SK-N-SH treated with all-trans-retinoic acid at 6 μM for 48 hours (cell line): ENCODE results near the gene NECAB3.

Source experiments
- ATAC-seq: fragments of 200-7000 bp; cut with Tn5 transposase; 3 replicates; pipeline ENCODE4 v1.9.1; 2020; ENCODE audit warnings: mild to moderate bottlenecking, moderate library complexity
- BACH2 ChIP-seq: fragments of 250-450 bp; sonication (Bioruptor Pico); IDR thresholded peaks from 2 replicates; pipeline ENCODE4 v1.9.0; 2021; ENCODE audit warnings: mild to moderate bottlenecking, borderline replicate concordance
- CREB5 ChIP-seq: fragments of 250-450 bp; sonication (Bioruptor Pico); IDR thresholded peaks from 2 replicates; pipeline ENCODE4 v1.5.1; 2020; ENCODE audit warnings: low read depth, mild to moderate bottlenecking, moderate library complexity
- CSRNP3 ChIP-seq: fragments of 250-450 bp; sonication (Bioruptor Pico); IDR thresholded peaks from 2 replicates; pipeline ENCODE4 v1.5.1; 2021; ENCODE audit warnings: mild to moderate bottlenecking, moderate library complexity
- ESRRG ChIP-seq: fragments of 250-450 bp; sonication (Bioruptor Pico); IDR thresholded peaks from 2 replicates; pipeline ENCODE4 v1.6.1; 2021; ENCODE audit warnings: mild to moderate bottlenecking
- GLIS3 ChIP-seq: fragments of 250-450 bp; sonication (Bioruptor Pico); IDR thresholded peaks from 2 replicates; pipeline ENCODE4 v1.5.0; 2020; ENCODE audit warnings: mild to moderate bottlenecking, moderate library complexity
- ISL1 ChIP-seq: fragments of 250-450 bp; sonication (Bioruptor Pico); IDR thresholded peaks from 2 replicates; pipeline ENCODE4 v2.1.2; 2022; ENCODE audit warnings: mild to moderate bottlenecking, moderate library complexity
- OSR1 ChIP-seq: fragments of 250-450 bp; sonication (Bioruptor Pico); IDR thresholded peaks from 2 replicates; pipeline ENCODE4 v1.8.0; 2022; ENCODE audit warnings: moderate library complexity, mild to moderate bottlenecking, inconsistent platforms
- PATZ1 ChIP-seq: fragments of 250-450 bp; sonication (Bioruptor Pico); IDR thresholded peaks from 2 replicates; pipeline ENCODE4 v1.8.0; 2020; ENCODE audit warnings: mild to moderate bottlenecking, moderate library complexity, borderline replicate concordance
- POU6F1 ChIP-seq: fragments of 250-450 bp; sonication (Bioruptor Pico); IDR thresholded peaks from 2 replicates; pipeline ENCODE4 v1.8.0; 2021; ENCODE audit warnings: low read depth, mild to moderate bottlenecking, moderate library complexity, borderline replicate concordance
- PPARA ChIP-seq: fragments of 250-450 bp; sonication (Bioruptor Pico); IDR thresholded peaks from 2 replicates; pipeline ENCODE4 v1.5.0; 2020; ENCODE audit warnings: mild to moderate bottlenecking, borderline replicate concordance
- RARB ChIP-seq: fragments of 250-450 bp; sonication (Bioruptor Pico); IDR thresholded peaks from 2 replicates; pipeline ENCODE4 v1.8.0; 2021; ENCODE audit warnings: mild to moderate bottlenecking, moderate library complexity
- SNAI2 ChIP-seq: fragments of 250-450 bp; sonication (Bioruptor Pico); IDR thresholded peaks from 2 replicates; pipeline ENCODE4 v1.5.0; 2020; ENCODE audit warnings: mild to moderate bottlenecking, moderate library complexity
- TSHZ2 ChIP-seq: fragments of 250-450 bp; sonication (Bioruptor Pico); IDR thresholded peaks from 2 replicates; pipeline ENCODE4 v1.5.0; 2020; ENCODE audit warnings: mild to moderate bottlenecking, moderate library complexity
- ZC3H10 ChIP-seq: fragments of 250-450 bp; sonication (Bioruptor Pico); IDR thresholded peaks from 2 replicates; pipeline ENCODE4 v1.5.1; 2021; ENCODE audit warnings: mild to moderate bottlenecking, moderate library complexity
- ZFP3 ChIP-seq: fragments of 250-450 bp; sonication (Bioruptor Pico); IDR thresholded peaks from 2 replicates; pipeline ENCODE4 v1.5.0; 2020; ENCODE audit warnings: mild to moderate bottlenecking, moderate library complexity
- ZNF565 ChIP-seq: fragments of 450-650 bp; formaldehyde crosslinking; conservative IDR thresholded peaks from 2 replicates; pipeline ENCODE4 v1.5.0; 2020; ENCODE audit warnings: low read depth, mild to moderate bottlenecking, moderate library complexity
- ZNF70 ChIP-seq: fragments of 450-650 bp; formaldehyde crosslinking; IDR thresholded peaks from 2 replicates; pipeline ENCODE4 v1.5.0; 2020; ENCODE audit warnings: mild to moderate bottlenecking, moderate library complexity

NECAB3 gene

GRCh38 chr20:33654680-33655161 is 19.5 kb downstream of the NECAB3 start (continued):
- TF ChIP-seq TSHZ2 (CRISPR knock-in tag) (no peak), ZNF70 (CRISPR knock-in tag) (no peak), OSR1 (CRISPR knock-in tag) (no peak), PATZ1 (no peak)
- TF ChIP-seq, all 23 proteins: peak for 0

GRCh38 chr20:33653900-33654596 is 20.2 kb downstream of the NECAB3 start:
- TF ChIP-seq OSR1 (CRISPR knock-in tag) (no peak), POU6F1 (CRISPR knock-in tag) (no peak), BACH2 (CRISPR knock-in tag) (no peak), ZC3H10 (CRISPR knock-in tag) (no peak)
- ATAC-seq, result no peak

- no peak for TF ChIP-seq CREB5 (CRISPR knock-in tag)
- no peak for TF ChIP-seq TSHZ2 (CRISPR knock-in tag)
- TF ChIP-seq ZFP3, result no peak
- TF ChIP-seq SNAI2, result no peak
- TF ChIP-seq ESRRG (CRISPR knock-in tag), result no peak
- TF ChIP-seq ZNF565 (CRISPR knock-in tag), result no peak
- TF ChIP-seq ZNF70 (CRISPR knock-in tag), result no peak
- TF ChIP-seq RARB (CRISPR knock-in tag), result no peak
- peak; percentile 86 for ATAC-seq
These were observed 20.9 kb downstream of the NECAB3 start for GRCh38 chr20:33653218-33653899.

- TF ChIP-seq PPARA (CRISPR knock-in tag) (no peak), POU6F1 (CRISPR knock-in tag) (no peak), OSR1 (CRISPR knock-in tag) (no peak), ISL1 (no peak), CSRNP3 (CRISPR knock-in tag) (no peak), GLIS3 (CRISPR knock-in tag) (no peak), ZNF565 (CRISPR knock-in tag) (no peak), CREB5 (CRISPR knock-in tag) (no peak)
- ATAC-seq, result no peak
These were observed 22.6 kb downstream of the NECAB3 start for GRCh38 chr20:33651562-33652048.
